ENCODE data around the gene PGF. TPM values are rescaled to one million over a fixed set of nuclear protein-coding genes. Genes with fewer than 3 reads are reported as not detected.

Gene PGF
- total RNA-seq, 2 donors from 2014 or later = 5.0 to 7.6 TPM

GRCh38 chr14:74977164-74977900, 21.9 kb upstream of the PGF start:
- Mint-ChIP-seq H3K4me1 (peaks cover 32% of the 10 kb centered on the region), H3K27ac (no peak overlapping the region), H3K36me3 (ENCODE audit: low read depth) (no peaks in the 10 kb centered on the region), H3K27me3 (ENCODE audit: insufficient read depth) (peaks cover 2% of the 10 kb centered on the region), H3K9me3 (no peaks in the 10 kb centered on the region), H3K4me3 (no peak overlapping the region)
- Histone ChIP-seq H3K4me1 (ENCODE audit: control insufficient read depth, insufficient read depth, low read length) (peaks cover 25% of the 10 kb centered on the region), H3K36me3 (ENCODE audit: control insufficient read depth, insufficient read depth, low read length) (no peaks in the 10 kb centered on the region), H3K9me3 (ENCODE audit: control insufficient read depth, low read length) (no peaks in the 10 kb centered on the region), H3K27me3 (ENCODE audit: control insufficient read depth, insufficient read depth, low read length, poor library complexity, severe bottlenecking) (no peaks in the 10 kb centered on the region), H3K4me3 (ENCODE audit: low read length) (no peak overlapping the region), H3K9ac (ENCODE audit: extremely low read depth, low read length, poor library complexity, severe bottlenecking) (no peak overlapping the region), H3K27ac (ENCODE audit: low read depth, low read length) (no peak overlapping the region)
- TF ChIP-seq CTCF (conservative IDR thresholded peaks at IDR 0.05) = no peak
- DNase-seq = no peak
- WGBS, 2 experiments (ENCODE audit: insufficient coverage in 1 of 2, insufficient read length in 1 of 2) = 92 to 95% methylated on average over 4 to 12 of the region's 12 CpGs

GRCh38 chr14:74976264-74977113, 21.1 kb upstream of the PGF start:
- H3K36me3 Mint-ChIP-seq (ENCODE audit: low read depth) = no peaks in the 10 kb centered on the region
- peaks cover 32% of the 10 kb centered on the region for H3K4me1 Mint-ChIP-seq
- no peak overlapping the region for H3K27ac Mint-ChIP-seq
- no peak for DNase-seq
- TF ChIP-seq CTCF (conservative IDR thresholded peaks at IDR 0.05) = no peak
- H3K9me3 ChIP-seq (ENCODE audit: control insufficient read depth, low read length) = no peaks in the 10 kb centered on the region
- no peak overlapping the region for H3K9ac ChIP-seq (ENCODE audit: extremely low read depth, low read length, poor library complexity, severe bottlenecking)
- H3K4me3 Mint-ChIP-seq = no peak overlapping the region
- no peaks in the 10 kb centered on the region for H3K36me3 ChIP-seq (ENCODE audit: control insufficient read depth, insufficient read depth, low read length)
- H3K4me1 ChIP-seq (ENCODE audit: control insufficient read depth, insufficient read depth, low read length) = peaks cover 25% of the 10 kb centered on the region
- 92 to 93% methylated on average over 7 to 11 of the region's 11 CpGs for WGBS, 2 experiments (ENCODE audit: insufficient coverage in 1 of 2, insufficient read length in 1 of 2)
- no peak overlapping the region for H3K27ac ChIP-seq (ENCODE audit: low read depth, low read length)
- H3K4me3 ChIP-seq (ENCODE audit: low read length) = no peak overlapping the region
- H3K9me3 Mint-ChIP-seq = no peaks in the 10 kb centered on the region
- no peaks in the 10 kb centered on the region for H3K27me3 ChIP-seq (ENCODE audit: control insufficient read depth, insufficient read depth, low read length, poor library complexity, severe bottlenecking)
- H3K27me3 Mint-ChIP-seq (ENCODE audit: insufficient read depth) = peaks cover 2% of the 10 kb centered on the region

GRCh38 chr14:74975059-74975810, 19.8 kb upstream of the PGF start:
- no peaks in the 10 kb centered on the region for H3K27me3 ChIP-seq (ENCODE audit: control insufficient read depth, insufficient read depth, low read length, poor library complexity, severe bottlenecking)
- H3K27ac ChIP-seq (ENCODE audit: low read depth, low read length) = no peak overlapping the region
- no peaks in the 10 kb centered on the region for H3K9me3 Mint-ChIP-seq
- DNase-seq = no peak
- peaks cover 23% of the 10 kb centered on the region for H3K4me1 Mint-ChIP-seq
- peaks cover 2% of the 10 kb centered on the region for H3K27me3 Mint-ChIP-seq (ENCODE audit: insufficient read depth)
- WGBS, 2 experiments (ENCODE audit: insufficient coverage in 1 of 2, insufficient read length in 1 of 2) = 84% methylated on average over 8 to 11 of the region's 12 CpGs
- H3K4me3 ChIP-seq (ENCODE audit: low read length) = no peak overlapping the region
- no peaks in the 10 kb centered on the region for H3K36me3 Mint-ChIP-seq (ENCODE audit: low read depth)
- H3K9me3 ChIP-seq (ENCODE audit: control insufficient read depth, low read length) = no peaks in the 10 kb centered on the region
- no peaks in the 10 kb centered on the region for H3K36me3 ChIP-seq (ENCODE audit: control insufficient read depth, insufficient read depth, low read length)
- no peak overlapping the region for H3K4me3 Mint-ChIP-seq
- no peak for TF ChIP-seq CTCF (conservative IDR thresholded peaks at IDR 0.05)
- H3K4me1 ChIP-seq (ENCODE audit: control insufficient read depth, insufficient read depth, low read length) = peaks cover 17% of the 10 kb centered on the region
- no peak overlapping the region for H3K27ac Mint-ChIP-seq
- no peak overlapping the region for H3K9ac ChIP-seq (ENCODE audit: extremely low read depth, low read length, poor library complexity, severe bottlenecking)

All from endodermal cell (in vitro differentiated cells).